Trophoblast cell (in vitro differentiated cells and primary cell): ENCODE measurements around the gene CNP.
A peak's percentile ranks its signal among the peaks of the same experiment; 100 is the strongest.

Experiments
- DNase-seq, 2 donors: peaks; one replicate each; pipeline ENCODE4 v3.0.0-alpha.2; 2016
- H2AFZ ChIP-seq: 2 replicates; pipeline ENCODE4 v1.6.1; 2013; ENCODE audit warnings: low read length, moderate library complexity, mild to moderate bottlenecking; ENCODE audit not compliant: insufficient read depth, poor library complexity
- H2AK5ac ChIP-seq: 2 replicates; pipeline ENCODE4 v1.6.1; 2013; ENCODE audit warnings: mild to moderate bottlenecking, low read length
- H2BK120ac ChIP-seq: 2 replicates; pipeline ENCODE4 v1.6.1; 2013; ENCODE audit warnings: low read length, mild to moderate bottlenecking, moderate library complexity; ENCODE audit not compliant: insufficient read depth, poor library complexity
- H2BK12ac ChIP-seq: 2 replicates; pipeline ENCODE4 v1.6.1; 2013; ENCODE audit warnings: mild to moderate bottlenecking, low read length, moderate library complexity
- H2BK5ac ChIP-seq: 2 replicates; pipeline ENCODE4 v1.6.1; 2013; ENCODE audit warnings: low read length, low read depth, moderate library complexity, mild to moderate bottlenecking; ENCODE audit not compliant: poor library complexity
- H3K14ac ChIP-seq: 2 replicates; pipeline ENCODE4 v1.6.1; 2013; ENCODE audit warnings: mild to moderate bottlenecking, low read length
- H3K18ac ChIP-seq: 2 replicates; pipeline ENCODE4 v1.6.1; 2013; ENCODE audit warnings: mild to moderate bottlenecking, low read length
- H3K23ac ChIP-seq: 2 replicates; pipeline ENCODE4 v1.6.1; 2013; ENCODE audit warnings: low read length
- H3K27ac ChIP-seq: 2 replicates; pipeline ENCODE4 v1.5.1; 2013; ENCODE audit warnings: low read depth, mild to moderate bottlenecking, inconsistent platforms, low read length, moderate library complexity
- H3K27me3 ChIP-seq: 2 replicates; pipeline ENCODE4 v1.6.1; 2013; ENCODE audit warnings: inconsistent platforms, mild to moderate bottlenecking, low read length, moderate library complexity; ENCODE audit not compliant: insufficient read depth
- H3K36me3 ChIP-seq, 2 experiments: 1 replicate in 1 of 2; 2 replicates in 1 of 2; pipeline ENCODE4 v1.6.1; 2013; ENCODE audit warnings: low read length in 2 of 2, mild to moderate bottlenecking in 2 of 2, moderate library complexity in 1 of 2; ENCODE audit not compliant: insufficient read depth in 2 of 2, control insufficient read depth in 1 of 2
- H3K4ac ChIP-seq: 2 replicates; pipeline ENCODE4 v1.6.1; 2013; ENCODE audit warnings: low read depth, mild to moderate bottlenecking, low read length, moderate library complexity
- H3K4me1 ChIP-seq, 2 experiments: 1 replicate in 1 of 2; 2 replicates in 1 of 2; pipeline ENCODE4 v1.6.1; 2013; ENCODE audit warnings: low read length in 2 of 2, mild to moderate bottlenecking in 2 of 2, moderate library complexity in 1 of 2; ENCODE audit not compliant: insufficient read depth in 2 of 2, control insufficient read depth in 1 of 2
- H3K4me2 ChIP-seq: 2 replicates; pipeline ENCODE4 v1.6.1; 2013; ENCODE audit warnings: inconsistent platforms, mild to moderate bottlenecking, low read length, moderate library complexity
- H3K4me3 ChIP-seq: 2 replicates; pipeline ENCODE4 v1.5.1; 2013; ENCODE audit warnings: mild to moderate bottlenecking, low read depth, low read length, inconsistent platforms
- H3K79me1 ChIP-seq: one replicate; pipeline ENCODE4 v1.6.1; 2013; ENCODE audit warnings: low read length
- H3K79me2 ChIP-seq: 2 replicates; pipeline ENCODE4 v1.6.1; 2013; ENCODE audit warnings: low read length, mild to moderate bottlenecking; ENCODE audit not compliant: control insufficient read depth, insufficient read depth, poor library complexity
- H3K9ac ChIP-seq: 2 replicates; pipeline ENCODE4 v1.6.1; 2013; ENCODE audit warnings: mild to moderate bottlenecking, low read length
- H3K9me3 ChIP-seq: 2 replicates; pipeline ENCODE4 v1.6.1; 2013; ENCODE audit warnings: low read depth, mild to moderate bottlenecking, control low read depth, inconsistent platforms, low read length; ENCODE audit not compliant: insufficient read depth
- H4K12ac ChIP-seq: 2 replicates; pipeline ENCODE4 v1.6.1; 2013; ENCODE audit warnings: low read depth, mild to moderate bottlenecking, low read length, moderate library complexity
- H4K8ac ChIP-seq: 2 replicates; pipeline ENCODE4 v1.6.1; 2013; ENCODE audit warnings: low read depth, mild to moderate bottlenecking, low read length, moderate library complexity
- H4K91ac ChIP-seq: one replicate; pipeline ENCODE4 v1.6.1; 2013; ENCODE audit warnings: low read depth, mild to moderate bottlenecking, low read length, moderate library complexity
- WGBS: extraction: QIAGEN DNeasy Blood & Tissue Kit; methylation state at CpG from one replicate; pipeline ENCODE4 v1.1.7; 2013; ENCODE audit warnings: missing lambda C conversion rate; ENCODE audit not compliant: insufficient read length, insufficient coverage; ENCODE audit errors: extremely low coverage; 5-methylcytosine and 5-hydroxymethylcytosine counted together

Gene CNP

DNA sequence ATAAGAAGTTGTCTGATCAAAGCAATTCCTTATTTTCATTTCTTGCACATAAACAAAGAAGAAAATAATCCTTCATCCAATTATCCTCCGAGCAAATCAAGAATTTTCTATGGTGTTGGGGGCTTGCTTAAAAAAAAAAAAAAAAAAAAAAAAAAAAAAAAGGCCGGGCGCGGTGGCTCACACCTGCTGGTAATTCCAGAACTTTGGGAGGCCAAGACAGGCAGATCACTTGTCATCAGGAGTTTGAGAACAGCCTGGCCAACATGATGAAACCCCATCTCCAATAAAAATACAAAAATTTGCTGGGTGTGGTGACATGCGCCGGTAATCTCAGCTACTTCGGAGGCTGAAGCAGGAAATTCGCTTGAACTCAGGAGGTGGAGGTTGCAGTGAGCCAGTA lies 19.3 kb downstream of the CNP start:
- H2AK5ac ChIP-seq = no peak overlapping the region
- peaks cover 44 to 71% of the 10 kb centered on the region in 2 experiments for H3K36me3 ChIP-seq
- no peaks in the 10 kb centered on the region for H3K79me1 ChIP-seq
- no peak overlapping the region for H2BK120ac ChIP-seq
- no peak overlapping the region for H4K8ac ChIP-seq
- H4K12ac ChIP-seq = no peak overlapping the region
- H3K27ac ChIP-seq = no peak overlapping the region
- no peaks in the 10 kb centered on the region for H3K9me3 ChIP-seq
- no peak overlapping the region for H3K4me3 ChIP-seq
- no peak overlapping the region for H4K91ac ChIP-seq
- no peak overlapping the region for H3K23ac ChIP-seq
- no peak for DNase-seq
- H2BK5ac ChIP-seq = no peak overlapping the region
- H3K4me1 ChIP-seq = no peaks in the 10 kb centered on the region
- no peak overlapping the region for H2AFZ ChIP-seq
- H3K4me2 ChIP-seq = no peak overlapping the region
- no peaks in the 10 kb centered on the region for H3K27me3 ChIP-seq
- H3K4ac ChIP-seq = no peak overlapping the region
- no peak overlapping the region for H2BK12ac ChIP-seq
- H3K14ac ChIP-seq = no peak overlapping the region
- no peak overlapping the region for H3K18ac ChIP-seq
- no peak overlapping the region for H3K9ac ChIP-seq
- no CpG with 5 or more reads among the region's 8 CpGs for WGBS
- H3K79me2 ChIP-seq = no peaks in the 10 kb centered on the region

DNA sequence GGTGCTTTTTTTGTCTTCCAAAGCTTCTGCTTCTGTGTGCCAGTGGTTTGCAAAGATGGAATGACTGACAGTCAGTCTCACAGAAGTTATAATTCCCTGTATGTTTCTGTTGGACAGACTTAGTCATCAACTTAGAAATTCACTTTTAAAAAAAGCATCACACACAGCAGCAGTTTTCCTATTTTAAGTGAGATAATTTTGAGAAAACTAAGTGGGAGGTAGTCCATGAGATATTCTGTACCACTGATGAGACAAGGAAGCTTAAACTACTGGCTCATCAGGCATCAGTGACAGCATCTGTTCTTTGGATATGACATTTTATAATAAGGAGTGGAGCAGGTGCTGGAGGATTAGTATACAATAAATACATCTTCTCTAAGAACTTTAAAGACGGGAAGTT lies 20.0 kb downstream of the CNP start:
- Histone ChIP-seq H3K9ac (no peak overlapping the region), H2BK120ac (no peak overlapping the region), H3K4me3 (no peak overlapping the region), H3K14ac (no peak overlapping the region), H3K79me2 (no peaks in the 10 kb centered on the region), H3K4ac (no peak overlapping the region), H2AK5ac (no peak overlapping the region), H2AFZ (no peak overlapping the region), H2BK12ac (no peak overlapping the region), H4K91ac (no peak overlapping the region), H4K12ac (no peak overlapping the region), H4K8ac (no peak overlapping the region), H3K9me3 (no peaks in the 10 kb centered on the region), H3K79me1 (no peaks in the 10 kb centered on the region), H3K36me3 (peaks cover 39 to 69% of the 10 kb centered on the region in 2 experiments), H3K4me2 (no peak overlapping the region), H3K18ac (no peak overlapping the region), H3K23ac (no peak overlapping the region), H3K27ac (no peak overlapping the region), H3K27me3 (no peaks in the 10 kb centered on the region), H3K4me1 (no peaks in the 10 kb centered on the region), H2BK5ac (no peak overlapping the region)
- no CpG with 5 or more reads among the region's 1 CpG for WGBS
- no peak for DNase-seq

DNA sequence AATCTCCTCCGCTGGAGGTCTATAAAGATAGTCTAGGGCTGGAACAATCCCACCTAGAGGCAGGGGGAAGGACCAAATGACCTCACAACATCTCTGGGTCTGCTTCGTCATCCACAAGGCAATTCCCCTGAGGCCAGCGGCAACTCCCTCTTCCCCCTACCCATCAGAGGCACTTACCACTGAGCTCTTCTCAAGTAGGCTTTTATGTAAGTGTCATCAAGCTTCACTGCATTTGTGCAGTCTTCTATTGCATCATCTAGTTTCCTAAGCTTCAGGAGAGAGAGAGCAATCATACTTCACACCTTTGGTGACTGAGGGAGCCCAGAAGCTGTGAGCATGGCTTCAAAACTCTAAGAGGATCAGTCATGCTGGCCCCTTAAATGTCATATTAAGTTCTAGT lies 21.0 kb downstream of the CNP start:
- Histone ChIP-seq H3K4me2 (no peak overlapping the region), H3K14ac (no peak overlapping the region), H2AK5ac (no peak overlapping the region), H4K8ac (no peak overlapping the region), H2BK12ac (no peak overlapping the region), H3K4me1 (no peaks in the 10 kb centered on the region), H3K18ac (no peak overlapping the region), H3K27me3 (no peaks in the 10 kb centered on the region), H2BK5ac (no peak overlapping the region), H3K79me2 (no peaks in the 10 kb centered on the region), H3K79me1 (no peaks in the 10 kb centered on the region), H4K12ac (no peak overlapping the region), H2BK120ac (no peak overlapping the region), H3K9me3 (no peaks in the 10 kb centered on the region), H3K36me3 (peaks cover 37 to 68% of the 10 kb centered on the region in 2 experiments), H4K91ac (no peak overlapping the region), H3K4me3 (no peak overlapping the region), H3K4ac (no peak overlapping the region), H2AFZ (no peak overlapping the region), H3K23ac (no peak overlapping the region), H3K9ac (no peak overlapping the region), H3K27ac (no peak overlapping the region)
- no CpG with 5 or more reads among the region's 3 CpGs for whole genome bisulfite sequencing
- DNase-seq = no peak

DNA sequence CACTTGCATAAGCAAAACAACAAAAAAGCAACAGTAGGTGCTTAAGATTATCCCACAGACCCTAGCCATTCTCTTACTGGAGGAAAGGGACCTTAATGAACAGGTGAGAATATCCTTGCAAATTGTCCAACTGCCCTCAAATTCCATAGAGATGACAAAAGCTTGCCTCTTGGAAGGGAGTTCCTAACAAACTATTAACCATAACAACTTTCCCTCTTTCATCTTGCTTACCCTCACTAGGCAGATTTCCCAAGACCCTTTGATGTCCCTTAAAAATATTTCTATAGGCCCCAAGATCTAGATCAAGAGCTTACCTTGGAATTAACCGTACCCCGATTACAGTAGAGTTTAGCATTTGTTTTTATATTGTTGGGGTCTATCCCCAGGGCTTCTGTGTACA lies 21.8 kb downstream of the CNP start:
- Histone ChIP-seq H3K79me2 (no peaks in the 10 kb centered on the region), H2BK12ac (no peak overlapping the region), H2BK5ac (no peak overlapping the region), H3K79me1 (no peaks in the 10 kb centered on the region), H3K14ac (no peak overlapping the region), H3K27ac (no peak overlapping the region), H3K23ac (no peak overlapping the region), H3K4me2 (no peak overlapping the region), H4K8ac (no peak overlapping the region), H4K91ac (no peak overlapping the region), H3K4ac (no peak overlapping the region), H3K18ac (no peak overlapping the region), H3K4me3 (no peak overlapping the region), H3K9me3 (no peaks in the 10 kb centered on the region), H2AFZ (no peak overlapping the region), H2AK5ac (no peak overlapping the region), H3K36me3 (peaks cover 35 to 64% of the 10 kb centered on the region in 2 experiments), H3K4me1 (no peaks in the 10 kb centered on the region), H3K27me3 (no peaks in the 10 kb centered on the region), H2BK120ac (no peak overlapping the region), H3K9ac (no peak overlapping the region), H4K12ac (no peak overlapping the region)
- peak in 1 of 2 donors; percentile 31 for DNase-seq
- WGBS = no CpG with 5 or more reads among the region's 2 CpGs
